ENCODE measurements around the gene UTF1. TPM values are rescaled to one million over a fixed set of nuclear protein-coding genes. Genes with fewer than 3 reads are reported as not detected.

The UTF1 gene
- total RNA-seq, 2 experiments from 2014 or later, result not detected

DNA sequence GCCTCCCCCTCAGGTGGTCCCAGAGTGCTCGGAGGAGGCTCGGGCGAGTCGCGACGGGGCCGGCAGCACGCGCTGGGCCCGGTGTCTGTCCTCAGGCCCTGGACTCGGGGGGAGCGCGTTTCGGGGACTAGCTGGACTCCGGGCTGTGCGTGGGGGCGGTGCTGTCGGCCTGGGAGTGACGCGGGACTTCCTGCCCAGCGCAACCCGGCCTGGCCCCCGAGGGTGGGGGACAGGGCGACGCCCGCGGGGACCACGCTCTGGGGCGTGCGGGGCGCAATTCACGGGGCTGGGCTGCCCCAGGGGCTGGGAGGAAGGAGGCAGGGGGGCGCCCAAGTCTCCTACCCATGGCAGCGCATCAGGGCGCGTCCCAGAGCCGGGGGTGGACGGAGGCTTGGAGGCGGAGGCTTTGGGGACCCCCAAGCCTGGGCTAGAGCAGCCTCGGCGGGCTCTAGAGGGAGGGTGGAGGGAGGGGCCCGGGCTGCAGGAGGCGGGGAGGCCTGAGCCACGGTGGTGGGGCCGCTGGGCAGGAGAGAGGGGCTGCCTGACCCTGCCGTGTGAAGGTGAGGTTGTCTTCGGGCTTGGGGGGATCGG lies 5.3 kb downstream of the UTF1 start:
- intact Hi-C loops (cut with micrococcal nuclease; ENCODE audit: unreplicated experiment), result no loop called here
- Histone ChIP-seq H3K4me1 (ENCODE audit: insufficient read depth, low read length, poor library complexity, severe bottlenecking) (no peaks in the 10 kb centered on the region), H3K27ac (ENCODE audit: low read depth, low read length, poor library complexity, severe bottlenecking) (no peak overlapping the region), H3K9me2 (ENCODE audit: insufficient read depth, low read length) (no peaks in the 10 kb centered on the region), H3K9me3 (ENCODE audit: low read length) (no peaks in the 10 kb centered on the region), H3K36me3 (ENCODE audit: insufficient read depth, low read length) (no peaks in the 10 kb centered on the region), H3K79me2 (ENCODE audit: insufficient read depth, low read depth, low read length) (no peaks in the 10 kb centered on the region), H4K20me1 (ENCODE audit: insufficient read depth, low read length) (no peaks in the 10 kb centered on the region; the same call in 1 of the 2 replicates), H3K4me3 (ENCODE audit: low read depth, low read length, poor library complexity, severe bottlenecking) (no peak overlapping the region), H3K4me2 (ENCODE audit: low read length) (no peak overlapping the region), H2AFZ (ENCODE audit: low read length) (no peak overlapping the region)
- no peak for DNase-seq (ENCODE audit: low spot score)
- ChIA-PET POLR2A (no interaction called here), CTCF (ENCODE audit: unreplicated experiment) (no interaction called here)
- BruUV-seq (replicated peaks), result no TSS peak
- TF ChIP-seq, protein P1, sequence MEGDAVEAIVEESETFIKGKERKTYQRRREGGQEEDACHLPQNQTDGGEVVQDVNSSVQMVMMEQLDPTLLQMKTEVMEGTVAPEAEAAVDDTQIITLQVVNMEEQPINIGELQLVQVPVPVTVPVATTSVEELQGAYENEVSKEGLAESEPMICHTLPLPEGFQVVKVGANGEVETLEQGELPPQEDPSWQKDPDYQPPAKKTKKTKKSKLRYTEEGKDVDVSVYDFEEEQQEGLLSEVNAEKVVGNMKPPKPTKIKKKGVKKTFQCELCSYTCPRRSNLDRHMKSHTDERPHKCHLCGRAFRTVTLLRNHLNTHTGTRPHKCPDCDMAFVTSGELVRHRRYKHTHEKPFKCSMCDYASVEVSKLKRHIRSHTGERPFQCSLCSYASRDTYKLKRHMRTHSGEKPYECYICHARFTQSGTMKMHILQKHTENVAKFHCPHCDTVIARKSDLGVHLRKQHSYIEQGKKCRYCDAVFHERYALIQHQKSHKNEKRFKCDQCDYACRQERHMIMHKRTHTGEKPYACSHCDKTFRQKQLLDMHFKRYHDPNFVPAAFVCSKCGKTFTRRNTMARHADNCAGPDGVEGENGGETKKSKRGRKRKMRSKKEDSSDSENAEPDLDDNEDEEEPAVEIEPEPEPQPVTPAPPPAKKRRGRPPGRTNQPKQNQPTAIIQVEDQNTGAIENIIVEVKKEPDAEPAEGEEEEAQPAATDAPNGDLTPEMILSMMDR (conservative IDR thresholded peaks at IDR 0.05; ENCODE audit: low read length), result no peak
- TF ChIP-seq EZH2phosphoT487 (IDR thresholded peaks at IDR 0.05; ENCODE audit: borderline replicate concordance, low read depth, low read length), result no peak

DNA sequence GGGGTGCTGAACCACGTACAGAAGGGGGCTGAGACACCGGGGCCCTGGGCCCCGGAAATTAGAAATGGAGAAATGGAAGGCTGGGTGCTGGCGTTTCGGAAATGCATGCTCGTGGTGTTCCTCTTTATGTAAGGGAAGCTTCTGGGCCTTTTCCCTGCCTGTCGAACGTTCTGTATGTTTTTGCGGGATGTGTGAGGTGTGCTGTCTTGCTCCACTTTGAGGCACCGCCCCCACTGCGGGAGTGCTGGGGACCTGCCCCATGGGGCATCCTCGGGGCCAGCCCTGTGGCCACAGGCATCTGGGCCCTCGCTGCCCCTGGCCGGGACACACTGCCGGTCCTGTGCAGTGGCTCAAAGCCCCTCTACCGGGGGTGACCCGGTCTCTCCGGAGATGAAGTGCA lies 5.9 kb downstream of the UTF1 start:
- DNase-seq (ENCODE audit: low spot score), result no peak
- Histone ChIP-seq H2AFZ (ENCODE audit: low read length) (no peak overlapping the region), H4K20me1 (ENCODE audit: insufficient read depth, low read length) (no peaks in the 10 kb centered on the region; the same call in 1 of the 2 replicates), H3K9me2 (ENCODE audit: insufficient read depth, low read length) (no peaks in the 10 kb centered on the region), H3K4me3 (ENCODE audit: low read depth, low read length, poor library complexity, severe bottlenecking) (no peak overlapping the region), H3K27ac (ENCODE audit: low read depth, low read length, poor library complexity, severe bottlenecking) (no peak overlapping the region), H3K79me2 (ENCODE audit: insufficient read depth, low read depth, low read length) (no peaks in the 10 kb centered on the region), H3K4me1 (ENCODE audit: insufficient read depth, low read length, poor library complexity, severe bottlenecking) (no peaks in the 10 kb centered on the region), H3K9me3 (ENCODE audit: low read length) (no peaks in the 10 kb centered on the region), H3K36me3 (ENCODE audit: insufficient read depth, low read length) (no peaks in the 10 kb centered on the region), H3K4me2 (ENCODE audit: low read length) (no peak overlapping the region)
- ChIA-PET POLR2A (no interaction called here), CTCF (ENCODE audit: unreplicated experiment) (no interaction called here)
- intact Hi-C loops (cut with micrococcal nuclease; ENCODE audit: unreplicated experiment), result no loop called here
- no peak for TF ChIP-seq EZH2phosphoT487 (IDR thresholded peaks at IDR 0.05; ENCODE audit: borderline replicate concordance, low read depth, low read length)
- no TSS peak for BruUV-seq (replicated peaks)

DNA sequence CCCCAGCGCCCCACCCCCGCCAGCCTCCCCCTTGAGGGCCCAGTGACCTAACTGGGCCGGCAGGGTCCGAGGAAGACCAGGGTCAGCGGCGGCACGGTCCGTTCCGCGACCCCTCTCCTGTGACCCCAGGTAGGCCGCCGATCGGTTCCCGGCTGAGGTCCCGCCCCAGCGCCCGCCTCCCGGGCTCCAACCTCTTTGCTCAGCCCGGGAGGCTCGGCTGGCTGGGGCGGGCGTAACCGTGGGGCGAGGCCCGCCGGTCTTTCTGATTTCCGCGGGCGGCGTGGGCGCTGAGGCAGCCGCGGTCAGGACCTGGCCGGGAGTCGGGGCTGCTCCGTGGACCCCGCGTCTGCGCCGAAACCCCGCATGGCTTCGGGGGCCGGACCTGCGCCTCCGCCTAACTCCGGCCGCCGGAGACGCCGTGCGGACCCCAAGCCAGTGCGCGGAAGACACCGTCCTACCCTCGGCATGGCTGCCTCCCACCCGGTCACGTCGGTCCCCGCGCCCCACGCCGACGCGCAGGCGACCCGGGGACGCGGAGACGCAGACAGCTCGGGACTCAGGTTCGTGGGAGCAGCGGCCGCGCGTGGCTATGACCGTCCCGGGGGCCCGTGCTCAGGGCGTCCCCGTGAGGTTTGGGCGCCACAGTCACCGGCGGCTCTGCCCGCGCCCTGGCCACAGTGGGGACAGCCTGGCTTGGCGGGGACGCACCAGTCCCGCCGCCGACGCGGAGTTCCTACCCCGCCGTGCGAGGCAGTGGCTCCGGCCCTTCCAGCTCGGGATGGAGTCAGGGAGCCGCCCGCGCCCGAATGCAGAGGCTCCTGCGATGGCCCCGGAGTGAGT lies 6.6 kb downstream of the UTF1 start:
- CTCF ChIA-PET (ENCODE audit: unreplicated experiment), result no interaction called here
- H3K4me3 ChIP-seq (ENCODE audit: low read depth, low read length, poor library complexity, severe bottlenecking), result no peak overlapping the region
- no peak for DNase-seq (ENCODE audit: low spot score)

More for the DNA sequence above, 6.6 kb downstream of the UTF1 start:
- no peaks in the 10 kb centered on the region for H3K36me3 ChIP-seq (ENCODE audit: insufficient read depth, low read length)
- H3K9me2 ChIP-seq (ENCODE audit: insufficient read depth, low read length), result no peaks in the 10 kb centered on the region
- no TSS peak for BruUV-seq (replicated peaks)
- H3K4me1 ChIP-seq (ENCODE audit: insufficient read depth, low read length, poor library complexity, severe bottlenecking), result no peaks in the 10 kb centered on the region
- TF ChIP-seq EZH2phosphoT487 (IDR thresholded peaks at IDR 0.05; ENCODE audit: borderline replicate concordance, low read depth, low read length), result no peak
- TF ChIP-seq, protein P1 (conservative IDR thresholded peaks at IDR 0.05; ENCODE audit: low read length), result no peak
- no peak overlapping the region for H2AFZ ChIP-seq (ENCODE audit: low read length)
- H4K20me1 ChIP-seq (ENCODE audit: insufficient read depth, low read length), result no peaks in the 10 kb centered on the region; the same call in 1 of the 2 replicates
- intact Hi-C loops (cut with micrococcal nuclease; ENCODE audit: unreplicated experiment), result no loop called here
- POLR2A ChIA-PET, result no interaction called here
- H3K27ac ChIP-seq (ENCODE audit: low read depth, low read length, poor library complexity, severe bottlenecking), result no peak overlapping the region
- H3K9me3 ChIP-seq (ENCODE audit: low read length), result no peaks in the 10 kb centered on the region
- H3K4me2 ChIP-seq (ENCODE audit: low read length), result no peak overlapping the region
- H3K79me2 ChIP-seq (ENCODE audit: insufficient read depth, low read depth, low read length), result no peaks in the 10 kb centered on the region

Data from OCI-LY7 (cell line).